ENCODE results near the gene LRRC74B.
"Not testable (repeated sequence)": the region's sequence is repeated elsewhere in the genome, so short reads cannot be mapped to it uniquely, and the experiment has no call there.

Gene LRRC74B

GRCh38 chr22:21032037-21032867 is 13.5 kb upstream of the LRRC74B start, which contains the start of gene SLC7A4:
TSS of gene SLC7A4 (minus strand) at chr22:21032561. CDS start at chr22:21031812, 749 bp downstream.
- DNase-seq: no peak

- no peak for DNase-seq
These were observed 12.7 kb upstream of the LRRC74B start for GRCh38 chr22:21032868-21033688.

- no peak for DNase-seq
These were observed 11.9 kb upstream of the LRRC74B start for GRCh38 chr22:21033895-21034294.

DNA sequence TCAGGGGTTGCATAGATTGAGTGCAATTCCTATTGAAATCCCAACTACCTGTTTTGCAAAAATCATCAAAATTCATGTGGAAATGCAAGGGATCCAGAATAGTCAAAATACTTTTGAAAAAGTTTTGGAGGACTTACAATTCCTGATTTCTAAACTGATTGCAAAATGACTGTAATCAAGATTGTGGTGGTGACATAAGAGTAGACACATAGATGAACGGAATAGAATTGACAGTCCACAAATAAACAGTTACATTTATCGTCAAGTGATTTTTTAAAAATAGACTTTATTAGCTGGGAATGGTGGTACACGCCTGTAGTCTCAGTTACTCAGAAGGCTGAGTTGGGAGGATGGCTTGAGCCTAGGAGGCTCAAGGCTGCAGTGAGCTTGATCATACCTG is 10.8 kb upstream of the LRRC74B start:
- no peak for DNase-seq

DNA sequence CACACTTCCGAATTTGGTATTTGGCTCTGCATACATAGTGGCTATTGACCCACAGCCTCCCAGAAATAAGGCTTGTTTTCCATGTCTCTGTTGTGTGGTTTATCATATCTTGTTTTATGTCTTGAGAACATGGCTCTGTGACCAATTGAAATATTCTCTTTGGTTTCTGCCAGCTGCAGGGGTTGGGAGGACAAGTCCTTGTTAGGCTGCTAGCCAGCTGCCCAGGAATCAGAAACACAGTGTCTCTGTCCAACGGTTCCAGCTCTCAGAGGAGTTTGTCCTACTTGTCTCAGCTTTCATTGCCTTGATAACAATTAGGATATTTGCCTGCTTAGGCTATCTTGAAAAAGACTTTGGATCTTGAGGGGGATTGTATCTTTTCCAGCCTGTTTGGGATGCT is 7.3 kb upstream of the LRRC74B start:
- DNase-seq: no peak

- not testable (repeated sequence) for DNase-seq
These were observed 6.6 kb upstream of the LRRC74B start for GRCh38 chr22:21039158-21039557.

GRCh38 chr22:21041937-21042336 is 3.8 kb upstream of the LRRC74B start:
- DNase-seq: no peak

DNA sequence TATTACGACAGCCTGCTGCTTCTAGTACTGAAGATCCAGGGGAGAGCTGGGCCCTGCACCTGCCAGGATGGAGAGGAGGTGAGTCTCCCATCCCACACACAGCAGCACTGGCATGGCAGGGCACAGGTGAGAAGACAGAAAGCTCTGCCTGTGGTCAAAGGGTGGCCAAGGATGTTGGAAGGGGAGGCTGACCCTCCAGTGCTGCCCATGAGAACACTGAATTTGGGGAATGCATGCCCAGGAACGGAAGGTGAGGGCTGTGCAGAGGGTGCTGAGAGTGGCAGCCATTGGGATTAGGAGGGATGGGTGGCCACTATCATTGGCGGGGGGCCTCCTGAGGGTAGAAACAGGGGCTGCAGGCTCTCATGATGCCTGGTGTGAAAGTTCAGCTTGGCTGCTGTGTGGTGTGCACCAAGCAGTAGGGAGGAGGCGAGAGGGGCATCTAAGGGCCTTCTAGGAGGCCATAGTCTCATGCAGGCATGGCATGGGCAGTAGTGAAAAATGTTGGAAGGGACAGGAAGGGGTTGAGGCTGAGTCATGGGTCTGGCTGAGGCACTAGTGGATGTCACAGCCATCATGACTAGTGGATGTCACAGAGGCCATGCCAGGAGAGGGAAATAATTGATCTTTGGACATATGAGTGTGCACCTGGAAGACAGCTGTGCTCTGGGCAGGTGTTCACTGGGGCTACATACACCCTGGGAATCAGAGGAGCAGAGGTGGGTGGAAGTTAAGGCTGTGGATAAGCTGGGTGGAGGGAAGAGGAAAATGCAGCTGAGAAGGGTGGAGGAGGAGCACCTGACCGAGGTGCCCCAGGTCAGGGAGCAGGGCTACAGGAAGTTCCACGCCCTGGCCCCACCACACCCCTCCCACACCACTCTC is 2.5 kb upstream of the LRRC74B start:
- no peak for DNase-seq

DNA sequence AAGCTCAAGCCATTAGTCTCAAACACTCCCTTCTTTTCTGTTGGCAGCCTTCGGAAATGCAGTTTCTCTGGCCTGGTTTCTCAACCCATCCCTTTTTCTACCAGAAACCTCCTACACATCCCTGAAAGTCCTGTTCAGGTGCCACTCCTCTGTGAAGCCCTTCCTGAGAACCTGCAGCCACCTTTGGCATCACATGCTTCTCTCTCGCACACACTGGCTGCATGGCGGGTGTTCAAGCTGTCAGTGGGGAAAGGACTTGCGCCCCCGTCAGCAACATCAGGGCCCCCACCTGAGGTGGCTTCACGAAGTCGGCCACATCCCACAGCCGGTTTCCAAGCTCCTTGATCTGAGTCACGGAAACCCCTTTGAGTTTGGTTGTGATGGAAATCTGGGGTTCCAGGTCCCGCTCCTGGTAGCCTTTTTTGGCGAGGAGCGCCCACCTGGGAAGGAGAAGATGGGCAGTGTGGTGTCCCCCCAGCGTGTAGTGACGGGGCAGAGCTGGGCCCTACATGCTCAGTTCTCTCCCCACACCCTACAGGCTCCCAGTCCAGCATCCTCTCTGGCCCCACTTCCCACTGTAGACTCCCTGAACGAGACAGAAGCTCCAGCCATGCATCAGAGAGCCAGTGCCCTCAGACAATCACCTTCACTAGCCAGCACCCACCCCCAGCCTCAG is 1.7 kb upstream of the LRRC74B start:
- DNase-seq: no peak

- no peak for DNase-seq
These were observed 688 bp upstream of the LRRC74B start for GRCh38 chr22:21044931-21045584.

DNA sequence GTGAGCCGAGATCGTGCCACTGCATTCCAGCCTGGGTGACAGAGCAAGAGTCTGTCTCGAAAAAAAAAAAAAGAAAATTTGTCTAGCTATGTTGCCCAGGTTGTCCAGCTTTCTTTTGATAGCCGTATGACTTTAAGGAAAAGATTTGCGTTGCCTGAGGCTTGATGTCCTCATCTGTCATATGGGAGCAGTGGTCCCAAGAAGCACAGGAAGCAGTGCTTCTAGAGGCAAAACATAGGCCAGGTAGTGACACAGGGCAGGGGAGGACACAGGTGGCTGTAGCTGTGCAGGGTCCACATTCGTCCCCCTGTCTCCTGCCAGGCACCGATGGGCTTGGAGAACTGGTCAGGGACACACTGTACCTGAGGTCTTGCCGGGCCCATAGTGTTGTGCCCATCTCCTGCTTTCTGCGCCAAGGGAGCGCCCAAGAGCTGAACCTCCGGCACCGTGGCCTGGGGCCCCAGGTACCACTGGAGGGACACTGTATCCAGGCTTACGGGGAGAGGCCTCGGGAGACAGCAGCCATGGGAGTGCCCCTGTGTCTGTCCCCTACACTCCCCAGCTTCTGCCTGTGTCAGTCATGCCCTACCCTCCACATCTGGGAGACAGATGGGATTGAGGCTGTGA is 1.4 kb downstream of the LRRC74B start:
- DNase-seq: no peak

DNA sequence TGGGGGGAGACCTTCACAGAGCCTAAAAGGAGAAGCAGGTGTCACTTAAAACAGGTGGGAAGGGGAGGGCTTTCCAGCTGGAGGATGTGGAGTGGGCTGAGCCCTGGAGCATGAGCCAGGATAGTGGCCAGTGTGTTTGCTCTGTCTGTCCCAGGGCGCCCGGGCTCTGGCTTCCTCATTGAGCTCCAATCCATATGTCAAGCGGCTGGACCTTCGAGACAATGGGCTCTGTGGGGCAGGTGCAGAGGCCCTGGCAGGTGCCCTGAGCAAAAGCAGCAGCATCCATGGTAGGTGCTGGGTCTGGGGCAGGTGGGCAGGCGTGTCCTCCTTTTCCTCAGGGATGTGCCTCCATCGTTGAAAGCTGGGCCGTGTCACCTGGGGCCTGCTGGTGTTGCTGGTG is 2.0 kb downstream of the LRRC74B start:
- no peak for DNase-seq

DNA sequence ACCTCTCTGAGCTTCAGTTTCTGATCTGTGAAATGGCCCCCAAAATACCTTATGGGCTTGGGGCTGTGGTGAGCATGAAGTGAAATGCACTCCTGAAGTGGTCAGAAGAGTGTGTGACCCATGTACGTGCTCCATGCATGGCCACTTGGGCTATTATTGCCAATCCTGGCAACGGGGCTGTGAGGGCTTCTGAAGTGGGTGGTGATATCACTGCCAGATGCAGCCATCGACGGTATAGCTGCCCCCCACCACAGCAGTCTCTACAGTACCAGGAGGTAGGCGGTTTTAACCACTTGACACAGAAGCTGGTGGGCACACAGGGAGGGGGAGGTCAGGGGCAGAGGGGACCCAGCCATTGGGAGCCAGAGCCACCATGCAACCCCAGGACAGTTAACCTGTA is 2.7 kb downstream of the LRRC74B start:
- not testable (repeated sequence) for DNase-seq

DNA sequence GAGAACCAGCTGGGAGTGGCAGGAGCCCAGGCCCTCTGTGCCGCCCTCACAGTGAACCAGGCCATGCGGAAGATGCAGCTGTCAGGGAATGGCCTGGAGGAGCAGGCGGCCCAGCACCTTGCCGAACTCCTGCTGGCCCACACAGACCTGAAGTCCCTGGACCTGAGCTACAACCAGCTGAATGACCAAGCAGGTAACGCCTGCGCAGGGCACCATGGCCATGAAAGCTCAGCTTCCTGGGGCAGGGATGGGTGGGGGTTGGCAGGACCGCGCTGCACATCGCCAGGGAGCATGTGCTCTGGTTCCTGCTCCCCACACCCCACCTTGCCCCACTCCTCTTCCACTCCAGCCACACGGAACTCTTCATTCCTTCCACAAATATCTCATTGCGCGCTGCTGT is 3.2 kb downstream of the LRRC74B start:
- not testable (repeated sequence) for DNase-seq

DNA sequence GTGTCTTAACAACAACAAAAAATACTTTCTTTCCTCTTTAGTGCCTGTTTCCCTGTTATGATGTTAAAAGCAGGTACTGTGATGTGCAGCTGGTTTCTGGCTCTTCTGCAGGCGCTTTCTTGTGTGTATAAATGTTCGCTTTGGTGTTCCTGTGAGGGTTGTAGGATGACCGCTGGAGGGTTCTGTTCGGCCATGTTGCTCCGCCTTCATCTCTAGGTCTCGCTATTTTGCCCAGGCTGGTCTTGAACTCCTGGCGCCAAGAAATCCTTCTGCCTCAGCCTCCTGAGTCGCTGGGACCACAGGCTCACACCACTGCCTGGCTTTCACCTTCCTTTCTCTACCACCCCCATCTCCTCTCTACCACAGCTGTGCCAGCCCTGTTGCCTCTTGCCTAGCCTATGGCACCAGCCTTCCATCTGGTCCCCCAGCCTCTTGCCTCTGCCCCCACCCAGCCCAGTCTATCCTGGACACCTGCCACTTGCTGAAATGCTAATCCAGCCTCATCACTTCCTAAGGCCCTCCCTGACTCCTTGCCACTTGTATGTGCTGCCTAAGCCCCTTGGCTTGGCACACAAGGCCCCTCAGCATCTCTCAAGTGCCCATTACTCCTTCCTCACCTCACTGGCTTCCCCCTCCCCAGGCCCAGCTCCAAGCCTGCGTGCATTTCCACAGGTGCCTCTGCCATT is 5.5 kb downstream of the LRRC74B start:
- no peak for DNase-seq

GRCh38 chr22:21051831-21052400 is 6.2 kb downstream of the LRRC74B start:
- DNase-seq: no peak

DNA sequence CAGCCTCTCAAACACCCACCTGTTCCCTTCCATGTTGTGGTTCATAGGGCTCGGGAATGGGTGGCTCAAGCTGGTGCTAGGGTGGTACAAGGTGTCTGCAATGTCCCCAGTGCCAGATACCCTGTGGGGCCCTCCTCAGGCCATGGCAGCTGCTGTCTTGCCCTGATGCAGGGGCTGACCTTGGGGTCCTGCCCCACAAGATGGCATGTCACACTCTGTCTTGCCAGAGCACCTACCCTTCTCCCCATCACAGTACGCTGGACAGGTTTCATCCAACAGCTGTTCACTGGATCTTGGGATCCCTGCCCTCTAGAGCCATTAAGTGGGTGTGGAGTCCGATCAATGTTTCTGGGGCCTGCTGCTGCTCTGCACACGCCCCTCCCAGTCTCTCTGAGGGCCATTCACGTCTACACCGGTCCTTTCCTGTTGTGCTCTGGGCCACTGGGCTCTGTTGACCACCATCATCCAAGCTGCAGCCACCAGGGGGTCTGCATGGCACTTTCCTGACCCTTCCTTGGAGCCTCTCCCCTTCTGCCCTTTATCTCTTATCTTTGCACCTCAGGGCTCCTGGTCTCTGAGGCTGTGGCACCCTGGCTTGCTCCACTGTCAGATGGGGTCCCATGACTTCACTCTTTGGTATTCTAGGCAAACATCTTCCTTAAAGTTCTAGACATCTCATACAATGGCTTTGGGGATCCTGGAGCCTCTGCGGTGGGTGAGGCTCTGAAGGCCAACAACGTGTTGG is 7.1 kb downstream of the LRRC74B start:
- DNase-seq: no peak

DNA sequence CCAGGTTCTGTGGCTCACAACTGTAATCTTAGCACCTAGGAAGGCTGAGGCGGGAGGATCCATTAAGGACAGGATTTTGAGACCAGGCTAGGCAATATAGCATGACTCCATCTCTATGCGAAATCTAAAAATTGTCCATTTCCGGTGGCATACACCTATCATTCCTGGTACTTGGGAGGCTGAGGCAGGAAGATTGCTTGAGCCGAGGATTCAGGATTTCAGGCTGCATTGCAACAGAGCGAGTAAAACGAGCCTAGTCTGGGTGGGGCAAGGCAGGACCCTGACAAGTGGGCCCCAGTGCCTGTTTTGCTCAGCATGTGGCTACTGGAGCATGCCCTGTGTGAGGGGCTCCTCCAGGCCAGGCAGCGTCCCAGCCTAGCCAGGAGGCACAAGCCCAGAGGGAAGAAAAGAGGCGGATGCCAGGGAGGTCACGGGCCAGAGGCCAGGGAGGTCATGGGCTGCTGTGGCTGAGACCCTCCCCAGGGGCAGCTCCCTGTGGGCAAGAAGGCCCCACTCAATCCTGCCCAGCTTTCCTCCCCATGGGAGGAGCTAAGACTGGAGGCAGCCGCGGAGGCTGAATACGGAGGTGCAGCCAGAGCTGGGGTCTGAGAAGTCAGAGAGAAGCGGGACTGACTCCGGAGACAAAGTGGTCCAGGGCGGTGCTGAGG is 8.4 kb downstream of the LRRC74B start:
- no peak for DNase-seq

Data from effector CD4-positive, alpha-beta T cell (primary cell).